Epithelial cell of proximal tubule (primary cell): ENCODE measurements around the gene QSOX1. TPM values are rescaled to one million over a fixed set of nuclear protein-coding genes. Genes with fewer than 3 reads are reported as not detected.

ENCODE experiments used
- DNase-seq: peaks from one replicate; pipeline ENCODE4 v3.0.0-alpha.2; 2011; ENCODE audit warnings: low read depth
- H3K4me3 ChIP-seq: 2 replicates; pipeline ENCODE4 v1.5.1; 2011; ENCODE audit warnings: low read depth, mild to moderate bottlenecking, low read length
- total RNA-seq: library from RNA; depleted of rRNA; stranded (reverse); fragments of >200 nt; gene quantifications from 2 replicates; pipeline ENCODE4 v1.2.3, GENCODE V29; 2015
- TF ChIP-seq, protein P1 (sequence below): conservative IDR thresholded peaks from 2 replicates; pipeline ENCODE4 v1.5.1; 2012; ENCODE audit warnings: low read depth, mild to moderate bottlenecking, low read length

Gene QSOX1
- total RNA-seq, 1 donor from 2014 or later: 247 TPM

DNA sequence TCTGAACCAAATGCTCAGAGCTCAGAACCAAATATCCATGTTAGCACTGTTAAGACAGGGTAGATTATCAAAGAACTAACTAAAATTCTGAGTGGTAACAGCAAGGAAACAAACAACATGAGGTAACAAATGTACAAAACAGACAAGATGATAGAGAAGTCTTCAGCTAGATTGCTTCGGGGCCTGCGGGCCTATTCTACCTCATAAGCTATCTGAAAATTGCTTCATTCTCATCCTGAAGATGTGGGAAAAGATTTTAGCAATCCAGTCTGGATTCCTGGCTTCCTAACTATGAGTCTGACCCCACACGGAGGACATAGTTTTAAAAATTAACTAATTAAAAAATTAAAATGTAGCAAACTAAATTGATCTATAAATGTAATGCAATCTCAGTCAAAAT, 9.2 kb upstream of the QSOX1 start:
- no peak overlapping the region for H3K4me3 ChIP-seq
- TF ChIP-seq, protein P1, sequence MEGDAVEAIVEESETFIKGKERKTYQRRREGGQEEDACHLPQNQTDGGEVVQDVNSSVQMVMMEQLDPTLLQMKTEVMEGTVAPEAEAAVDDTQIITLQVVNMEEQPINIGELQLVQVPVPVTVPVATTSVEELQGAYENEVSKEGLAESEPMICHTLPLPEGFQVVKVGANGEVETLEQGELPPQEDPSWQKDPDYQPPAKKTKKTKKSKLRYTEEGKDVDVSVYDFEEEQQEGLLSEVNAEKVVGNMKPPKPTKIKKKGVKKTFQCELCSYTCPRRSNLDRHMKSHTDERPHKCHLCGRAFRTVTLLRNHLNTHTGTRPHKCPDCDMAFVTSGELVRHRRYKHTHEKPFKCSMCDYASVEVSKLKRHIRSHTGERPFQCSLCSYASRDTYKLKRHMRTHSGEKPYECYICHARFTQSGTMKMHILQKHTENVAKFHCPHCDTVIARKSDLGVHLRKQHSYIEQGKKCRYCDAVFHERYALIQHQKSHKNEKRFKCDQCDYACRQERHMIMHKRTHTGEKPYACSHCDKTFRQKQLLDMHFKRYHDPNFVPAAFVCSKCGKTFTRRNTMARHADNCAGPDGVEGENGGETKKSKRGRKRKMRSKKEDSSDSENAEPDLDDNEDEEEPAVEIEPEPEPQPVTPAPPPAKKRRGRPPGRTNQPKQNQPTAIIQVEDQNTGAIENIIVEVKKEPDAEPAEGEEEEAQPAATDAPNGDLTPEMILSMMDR: no peak
- no peak for DNase-seq

DNA sequence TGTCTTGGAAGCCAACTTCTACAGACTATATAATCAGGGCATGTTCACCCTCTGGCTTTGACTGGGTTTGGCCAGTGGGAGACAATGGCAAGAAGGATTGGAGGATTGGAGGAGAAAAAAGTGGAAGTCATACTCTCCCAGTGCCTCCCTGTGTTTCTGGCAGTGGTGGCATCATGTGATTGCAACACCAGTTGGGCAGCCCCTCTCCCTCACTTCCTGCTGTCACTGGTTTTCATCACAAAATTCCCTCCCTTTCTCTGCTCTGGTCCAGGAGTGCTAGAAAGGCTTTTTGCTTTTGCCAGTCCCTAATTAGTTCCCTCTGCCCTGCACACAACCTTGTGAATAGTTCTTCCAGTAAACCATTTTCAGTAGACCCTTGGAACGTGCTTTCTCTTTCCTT, 3.7 kb upstream of the QSOX1 start:
- TF ChIP-seq, protein P1: no peak
- DNase-seq: no peak
- no peak overlapping the region for H3K4me3 ChIP-seq

DNA sequence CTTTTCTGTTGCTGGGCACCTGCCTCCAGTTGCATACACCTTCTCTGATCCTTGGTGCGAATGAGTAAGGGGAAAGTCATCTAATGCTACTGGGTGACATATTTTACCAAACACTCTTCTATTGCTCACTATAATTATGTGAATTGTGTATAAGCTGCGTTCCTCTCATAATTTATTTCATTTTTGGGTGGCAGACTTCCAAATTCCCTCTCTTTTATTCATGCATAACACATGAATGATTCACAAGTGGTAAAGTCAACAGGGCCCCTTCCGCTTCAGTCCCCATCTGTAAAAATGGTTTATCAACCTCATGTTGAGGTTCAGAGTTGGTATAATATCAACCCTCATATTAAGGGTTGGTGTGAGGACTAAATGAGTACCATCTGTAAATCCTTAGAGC, 3.2 kb upstream of the QSOX1 start:
- TF ChIP-seq, protein P1: no peak
- no peak for DNase-seq
- no peak overlapping the region for H3K4me3 ChIP-seq

DNA sequence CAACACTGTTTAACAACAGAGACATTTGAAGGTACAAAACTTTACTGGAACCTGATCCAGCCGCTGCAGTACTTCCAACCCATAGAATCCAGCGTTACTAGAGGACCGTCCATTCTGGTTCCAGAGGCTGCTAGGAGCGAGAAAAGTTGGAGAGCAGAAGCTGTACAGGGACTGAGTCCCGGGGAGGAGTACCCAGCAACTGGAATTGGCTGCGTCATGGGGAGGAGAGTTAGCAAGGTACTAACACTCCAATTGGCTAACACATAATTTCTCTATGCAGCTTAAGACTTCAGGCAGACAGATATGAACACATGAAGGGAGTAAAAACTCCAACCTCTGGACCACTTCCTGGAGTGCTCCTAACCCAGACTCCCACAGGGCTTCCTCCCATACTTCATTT, 2.1 kb upstream of the QSOX1 start:
- DNase-seq: no peak
- no peak overlapping the region for H3K4me3 ChIP-seq
- TF ChIP-seq, protein P1: no peak

DNA sequence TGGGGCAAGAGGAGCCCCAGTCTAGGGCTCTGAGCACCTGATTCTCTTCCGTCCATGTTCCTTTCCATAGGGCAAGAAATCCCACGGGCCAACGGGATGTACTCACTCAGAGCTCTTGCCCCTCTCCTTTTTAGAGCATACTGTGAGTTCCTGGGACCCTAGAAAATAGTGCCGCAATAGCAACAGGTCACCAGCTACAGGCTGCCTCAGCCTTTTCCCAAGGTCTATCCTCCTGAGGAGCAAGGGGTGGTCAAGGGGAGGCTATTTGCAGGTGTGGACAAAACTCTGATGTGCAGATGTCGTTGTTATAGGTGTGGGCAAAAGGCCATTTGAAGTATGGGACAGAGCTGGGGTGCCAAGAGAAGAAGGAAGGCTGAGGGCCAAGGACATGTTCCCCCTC, 1.6 kb upstream of the QSOX1 start:
- TF ChIP-seq, protein P1: no peak
- DNase-seq: no peak
- H3K4me3 ChIP-seq: no peak overlapping the region

DNA sequence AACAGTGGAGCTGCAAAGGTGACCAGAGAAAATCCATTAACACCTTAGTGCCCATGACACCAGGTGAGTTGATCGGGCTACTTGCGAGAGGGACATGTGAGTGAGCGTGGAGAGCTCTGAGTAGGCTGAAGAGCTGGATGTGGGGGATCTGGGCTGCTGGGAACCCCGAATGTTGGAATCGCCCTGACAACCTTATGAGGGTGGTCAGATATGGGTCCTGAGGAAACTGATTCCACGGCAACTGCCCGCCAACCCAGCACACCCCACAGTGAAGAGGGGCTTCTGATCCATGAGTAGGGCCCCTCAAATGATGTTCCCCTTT, 705 bp upstream of the QSOX1 start:
- H3K4me3 ChIP-seq: peak overlapping the region; percentile 87
- TF ChIP-seq, protein P1: no peak
- DNase-seq: no peak

DNA sequence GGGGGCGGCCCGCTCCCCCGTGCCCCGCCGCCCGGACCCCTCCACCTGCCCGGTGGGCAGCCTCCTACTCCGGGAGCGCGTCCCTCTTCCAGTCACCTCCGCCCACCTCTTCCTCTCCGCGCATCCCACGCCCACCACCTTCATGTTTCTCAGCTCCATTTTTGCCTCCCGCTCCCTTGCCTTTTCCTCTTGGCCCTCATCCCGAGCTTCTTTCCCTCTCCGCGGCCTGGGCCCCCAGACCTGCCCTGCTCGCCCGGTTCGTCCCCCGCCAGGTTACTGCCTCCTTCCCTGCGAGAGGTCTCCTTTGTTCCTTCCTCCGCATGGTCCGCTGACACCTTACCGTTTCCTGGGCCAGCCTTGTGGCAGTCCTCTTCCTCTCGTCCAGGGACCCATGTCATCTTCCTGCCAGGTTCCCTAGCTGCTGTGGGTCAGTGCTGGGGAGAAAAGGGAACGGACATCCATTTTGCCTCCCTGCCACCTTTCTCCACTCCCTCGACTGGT, 563 bp downstream of the QSOX1 start:
- TF ChIP-seq, protein P1: no peak
- no peak for DNase-seq
- peak overlapping the region; percentile 87 for H3K4me3 ChIP-seq
